HepG2 (cell line): Measurements from ENCODE around the gene PLVAP. TPM values are rescaled to one million over a fixed set of nuclear protein-coding genes. Genes with fewer than 3 reads are reported as not detected.
A peak's percentile ranks its signal among the peaks of the same experiment; 100 is the strongest.

Experiments used
- ELF1 ChIP-seq: sonication (generic); formaldehyde crosslinking; IDR thresholded peaks from 2 replicates; pipeline ENCODE4 v1.4.0; 2020; ENCODE audit warnings: missing genetic modification reagents
- GABPA ChIP-seq, 2 experiments: IDR thresholded peaks; 2 replicates each; pipeline ENCODE4 v1.6.1; 2011 to 2016; ENCODE audit warnings: low read depth in 2 of 2, low read length in 1 of 2, missing biosample characterization in 1 of 2, missing genetic modification characterization in 1 of 2
- GATAD1 ChIP-seq: IDR thresholded peaks from 2 replicates; pipeline ENCODE4 v1.6.1; 2016; ENCODE audit warnings: missing genetic modification reagents, missing compliant biosample characterization
- GLI4 ChIP-seq: sonication (generic); formaldehyde crosslinking; IDR thresholded peaks from 2 replicates; pipeline ENCODE4 v1.5.1; 2020; ENCODE audit warnings: missing genetic modification reagents, mild to moderate bottlenecking, moderate library complexity, borderline replicate concordance
- HOXA3 ChIP-seq: sonication (generic); formaldehyde crosslinking; IDR thresholded peaks from 2 replicates; pipeline ENCODE4 v1.5.0; 2020; ENCODE audit warnings: missing genetic modification reagents
- HOXA5 ChIP-seq: sonication (generic); formaldehyde crosslinking; IDR thresholded peaks from 2 replicates; pipeline ENCODE4 v1.4.0; 2020; ENCODE audit warnings: missing genetic modification reagents
- IRF2 ChIP-seq: IDR thresholded peaks from 2 replicates; pipeline ENCODE4 v1.6.1; 2018; ENCODE audit warnings: missing genetic modification reagents, missing compliant biosample characterization
- MED13 ChIP-seq: sonication (generic); formaldehyde crosslinking; IDR thresholded peaks from 2 replicates; pipeline ENCODE4 v1.5.0; 2020; ENCODE audit warnings: missing genetic modification reagents
- NPAS2 ChIP-seq: sonication (generic); formaldehyde crosslinking; IDR thresholded peaks from 2 replicates; pipeline ENCODE4 v1.8.0; 2022; ENCODE audit warnings: mild to moderate bottlenecking, missing genetic modification reagents, borderline replicate concordance
- PITX1 ChIP-seq: sonication (generic); formaldehyde crosslinking; IDR thresholded peaks from 2 replicates; pipeline ENCODE4 v1.5.1; 2020; ENCODE audit warnings: mild to moderate bottlenecking, missing genetic modification reagents
- SALL1 ChIP-seq: sonication (generic); formaldehyde crosslinking; IDR thresholded peaks from 2 replicates; pipeline ENCODE4 v1.8.0; 2022; ENCODE audit warnings: mild to moderate bottlenecking, missing genetic modification reagents
- SUZ12 ChIP-seq: fragments of 150-350 bp; IDR thresholded peaks from 2 replicates; pipeline ENCODE4 v1.6.1; 2014; ENCODE audit warnings: low read depth, low read length
- XRCC5 ChIP-seq: fragments of 200-400 bp; formaldehyde crosslinking; optimal IDR thresholded peaks from 2 replicates; pipeline ENCODE3; 2017; ENCODE audit warnings: mild to moderate bottlenecking, low read length
- YEATS4 ChIP-seq: sonication (generic); formaldehyde crosslinking; IDR thresholded peaks from 2 replicates; pipeline ENCODE4 v1.4.0; 2020; ENCODE audit warnings: missing genetic modification reagents, borderline replicate concordance
- ZBTB20 ChIP-seq: sonication (generic); formaldehyde crosslinking; IDR thresholded peaks from 2 replicates; pipeline ENCODE4 v1.8.1; 2023; ENCODE audit warnings: missing genetic modification reagents, low read depth, mild to moderate bottlenecking, borderline replicate concordance
- ZNF83 ChIP-seq: sonication (generic); formaldehyde crosslinking; IDR thresholded peaks from 2 replicates; pipeline ENCODE4 v1.4.0; 2020; ENCODE audit warnings: missing genetic modification reagents, mild to moderate bottlenecking, borderline replicate concordance
- ZSCAN31 ChIP-seq: sonication (generic); formaldehyde crosslinking; IDR thresholded peaks from 2 replicates; pipeline ENCODE4 v1.5.0; 2020; ENCODE audit warnings: low read depth, mild to moderate bottlenecking, missing genetic modification reagents
- polyA plus RNA-seq, 8 experiments: library from polyadenylated mRNA; depleted of rRNA in 3 of 8; stranded (reverse) in 7 of 8; unstranded in 1 of 8; fragments of >200 nt; fragmentation: Illumina TruSeq in 4 of 8; extraction: Trizol in 4 of 8; gene quantifications; 2 replicates each; pipeline versions ENCODE4 v1.2.1 to v1.2.3, GENCODE V29; 2011 to 2016; ENCODE audit warnings: low read depth in 4 of 8, missing spikeins in 1 of 8, mixed read lengths in 1 of 8; ENCODE audit not compliant: insufficient read depth in 1 of 8
- total RNA-seq, 5 experiments: library from RNA; depleted of rRNA; stranded (reverse); fragments of >200 nt; fragmentation: Illumina TruSeq; extraction: Trizol; gene quantifications; 2 replicates each; pipeline ENCODE4 v1.2.3, GENCODE V29; 2016; ENCODE audit warnings: low read depth in 1 of 5
- TF ChIP-seq, protein P1 (sequence below): sonication (generic); formaldehyde crosslinking; IDR thresholded peaks from 2 replicates; pipeline ENCODE4 v1.5.0; 2020; ENCODE audit warnings: mild to moderate bottlenecking, missing genetic modification reagents, borderline replicate concordance
- TF ChIP-seq, protein P2 (sequence below): sonication (generic); formaldehyde crosslinking; IDR thresholded peaks from 2 replicates; pipeline ENCODE4 v1.5.1; 2020; ENCODE audit warnings: mild to moderate bottlenecking, missing genetic modification reagents, moderate library complexity
- TF ChIP-seq, protein P3 (sequence below): sonication (generic); formaldehyde crosslinking; IDR thresholded peaks from 2 replicates; pipeline ENCODE4 v1.9.0; 2022; ENCODE audit warnings: missing genetic modification reagents, mild to moderate bottlenecking, borderline replicate concordance

The PLVAP gene
- total and polyA plus RNA-seq, 2 of the 13 experiments (the other 11 are each of a cell fraction or from before 2014, with no cell fraction given), result 0.26 TPM; not detected in 1

DNA sequence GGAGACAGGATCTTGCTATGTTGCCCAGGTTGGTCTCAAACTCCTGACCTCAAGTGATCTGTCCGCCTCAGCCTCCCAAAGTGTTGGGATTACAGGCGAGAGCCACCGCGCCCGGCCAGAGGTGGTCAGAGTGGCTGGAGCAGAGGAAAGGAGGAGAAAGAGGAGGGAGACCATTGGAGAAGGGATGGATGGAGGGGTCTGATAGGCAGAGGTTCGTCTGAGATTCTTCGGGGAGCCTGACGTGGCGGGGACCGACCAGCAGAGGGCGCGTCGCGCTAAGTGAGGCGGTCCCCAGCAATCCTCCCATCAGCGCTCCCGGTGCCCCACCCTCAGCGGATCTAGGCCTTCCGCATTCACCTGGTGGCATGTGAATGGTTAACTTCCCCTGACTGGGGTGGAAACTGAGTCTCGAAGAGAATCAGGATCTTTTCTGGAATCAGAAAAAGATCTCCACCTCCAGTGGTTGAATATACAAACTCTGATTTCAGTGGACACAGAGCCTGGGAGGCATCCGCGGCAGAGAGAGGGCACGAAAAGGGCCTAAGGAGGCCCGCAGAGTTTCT, 31.0 kb downstream of the PLVAP start (continued):
- TF ChIP-seq, protein P1, sequence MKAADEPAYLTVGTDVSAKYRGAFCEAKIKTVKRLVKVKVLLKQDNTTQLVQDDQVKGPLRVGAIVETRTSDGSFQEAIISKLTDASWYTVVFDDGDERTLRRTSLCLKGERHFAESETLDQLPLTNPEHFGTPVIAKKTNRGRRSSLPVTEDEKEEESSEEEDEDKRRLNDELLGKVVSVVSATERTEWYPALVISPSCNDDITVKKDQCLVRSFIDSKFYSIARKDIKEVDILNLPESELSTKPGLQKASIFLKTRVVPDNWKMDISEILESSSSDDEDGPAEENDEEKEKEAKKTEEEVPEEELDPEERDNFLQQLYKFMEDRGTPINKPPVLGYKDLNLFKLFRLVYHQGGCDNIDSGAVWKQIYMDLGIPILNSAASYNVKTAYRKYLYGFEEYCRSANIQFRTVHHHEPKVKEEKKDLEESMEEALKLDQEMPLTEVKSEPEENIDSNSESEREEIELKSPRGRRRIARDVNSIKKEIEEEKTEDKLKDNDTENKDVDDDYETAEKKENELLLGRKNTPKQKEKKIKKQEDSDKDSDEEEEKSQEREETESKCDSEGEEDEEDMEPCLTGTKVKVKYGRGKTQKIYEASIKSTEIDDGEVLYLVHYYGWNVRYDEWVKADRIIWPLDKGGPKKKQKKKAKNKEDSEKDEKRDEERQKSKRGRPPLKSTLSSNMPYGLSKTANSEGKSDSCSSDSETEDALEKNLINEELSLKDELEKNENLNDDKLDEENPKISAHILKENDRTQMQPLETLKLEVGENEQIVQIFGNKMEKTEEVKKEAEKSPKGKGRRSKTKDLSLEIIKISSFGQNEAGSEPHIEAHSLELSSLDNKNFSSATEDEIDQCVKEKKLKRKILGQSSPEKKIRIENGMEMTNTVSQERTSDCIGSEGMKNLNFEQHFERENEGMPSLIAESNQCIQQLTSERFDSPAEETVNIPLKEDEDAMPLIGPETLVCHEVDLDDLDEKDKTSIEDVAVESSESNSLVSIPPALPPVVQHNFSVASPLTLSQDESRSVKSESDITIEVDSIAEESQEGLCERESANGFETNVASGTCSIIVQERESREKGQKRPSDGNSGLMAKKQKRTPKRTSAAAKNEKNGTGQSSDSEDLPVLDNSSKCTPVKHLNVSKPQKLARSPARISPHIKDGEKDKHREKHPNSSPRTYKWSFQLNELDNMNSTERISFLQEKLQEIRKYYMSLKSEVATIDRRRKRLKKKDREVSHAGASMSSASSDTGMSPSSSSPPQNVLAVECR, result peak; percentile 36; the same call in 1 of the 2 replicates
- TF ChIP-seq GLI4 (no peak), XRCC5 (no peak), GABPA (IDR thresholded peaks at IDR 0.05; ENCODE audit: low read depth, low read length) (no peak), GABPA (CRISPR knock-in tag; IDR thresholded peaks at IDR 0.05; ENCODE audit: low read depth) (0 out of 2 replicates have a peak, but pooled peaks have one; percentile 21), ZBTB20 (no peak), HOXA5 (0 out of 2 replicates have a peak, but pooled peaks have one; percentile 65), GATAD1 (CRISPR knock-in tag) (0 out of 2 replicates have a peak, but pooled peaks have one; percentile 22), SALL1 (CRISPR knock-in tag) (peak; percentile 27; the same call in 1 of the 2 replicates), ZNF83 (CRISPR knock-in tag) (no peak), SUZ12 (no peak), MED13 (CRISPR knock-in tag) (no peak), HOXA3 (CRISPR knock-in tag) (peak; percentile 44; the same call in 1 of the 2 replicates), YEATS4 (CRISPR knock-in tag) (0 out of 2 replicates have a peak, but pooled peaks have one; percentile 29), NPAS2 (CRISPR knock-in tag) (no peak), ZSCAN31 (CRISPR knock-in tag) (no peak), IRF2 (peak; percentile 43; the same call in 1 of the 2 replicates), ELF1 (CRISPR knock-in tag) (peak; percentile 75), PITX1 (peak; percentile 42; the same call in 1 of the 2 replicates)
- TF ChIP-seq, protein P2, sequence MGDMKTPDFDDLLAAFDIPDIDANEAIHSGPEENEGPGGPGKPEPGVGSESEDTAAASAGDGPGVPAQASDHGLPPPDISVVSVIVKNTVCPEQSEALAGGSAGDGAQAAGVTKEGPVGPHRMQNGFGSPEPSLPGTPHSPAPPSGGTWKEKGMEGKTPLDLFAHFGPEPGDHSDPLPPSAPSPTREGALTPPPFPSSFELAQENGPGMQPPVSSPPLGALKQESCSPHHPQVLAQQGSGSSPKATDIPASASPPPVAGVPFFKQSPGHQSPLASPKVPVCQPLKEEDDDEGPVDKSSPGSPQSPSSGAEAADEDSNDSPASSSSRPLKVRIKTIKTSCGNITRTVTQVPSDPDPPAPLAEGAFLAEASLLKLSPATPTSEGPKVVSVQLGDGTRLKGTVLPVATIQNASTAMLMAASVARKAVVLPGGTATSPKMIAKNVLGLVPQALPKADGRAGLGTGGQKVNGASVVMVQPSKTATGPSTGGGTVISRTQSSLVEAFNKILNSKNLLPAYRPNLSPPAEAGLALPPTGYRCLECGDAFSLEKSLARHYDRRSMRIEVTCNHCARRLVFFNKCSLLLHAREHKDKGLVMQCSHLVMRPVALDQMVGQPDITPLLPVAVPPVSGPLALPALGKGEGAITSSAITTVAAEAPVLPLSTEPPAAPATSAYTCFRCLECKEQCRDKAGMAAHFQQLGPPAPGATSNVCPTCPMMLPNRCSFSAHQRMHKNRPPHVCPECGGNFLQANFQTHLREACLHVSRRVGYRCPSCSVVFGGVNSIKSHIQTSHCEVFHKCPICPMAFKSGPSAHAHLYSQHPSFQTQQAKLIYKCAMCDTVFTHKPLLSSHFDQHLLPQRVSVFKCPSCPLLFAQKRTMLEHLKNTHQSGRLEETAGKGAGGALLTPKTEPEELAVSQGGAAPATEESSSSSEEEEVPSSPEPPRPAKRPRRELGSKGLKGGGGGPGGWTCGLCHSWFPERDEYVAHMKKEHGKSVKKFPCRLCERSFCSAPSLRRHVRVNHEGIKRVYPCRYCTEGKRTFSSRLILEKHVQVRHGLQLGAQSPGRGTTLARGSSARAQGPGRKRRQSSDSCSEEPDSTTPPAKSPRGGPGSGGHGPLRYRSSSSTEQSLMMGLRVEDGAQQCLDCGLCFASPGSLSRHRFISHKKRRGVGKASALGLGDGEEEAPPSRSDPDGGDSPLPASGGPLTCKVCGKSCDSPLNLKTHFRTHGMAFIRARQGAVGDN (CRISPR knock-in tag), result peak; percentile 51
- TF ChIP-seq, protein P3, sequence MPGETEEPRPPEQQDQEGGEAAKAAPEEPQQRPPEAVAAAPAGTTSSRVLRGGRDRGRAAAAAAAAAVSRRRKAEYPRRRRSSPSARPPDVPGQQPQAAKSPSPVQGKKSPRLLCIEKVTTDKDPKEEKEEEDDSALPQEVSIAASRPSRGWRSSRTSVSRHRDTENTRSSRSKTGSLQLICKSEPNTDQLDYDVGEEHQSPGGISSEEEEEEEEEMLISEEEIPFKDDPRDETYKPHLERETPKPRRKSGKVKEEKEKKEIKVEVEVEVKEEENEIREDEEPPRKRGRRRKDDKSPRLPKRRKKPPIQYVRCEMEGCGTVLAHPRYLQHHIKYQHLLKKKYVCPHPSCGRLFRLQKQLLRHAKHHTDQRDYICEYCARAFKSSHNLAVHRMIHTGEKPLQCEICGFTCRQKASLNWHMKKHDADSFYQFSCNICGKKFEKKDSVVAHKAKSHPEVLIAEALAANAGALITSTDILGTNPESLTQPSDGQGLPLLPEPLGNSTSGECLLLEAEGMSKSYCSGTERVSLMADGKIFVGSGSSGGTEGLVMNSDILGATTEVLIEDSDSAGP (CRISPR knock-in tag), result peak; percentile 43; the same call in 1 of the 2 replicates
